Measurements from ENCODE around the gene TNFRSF1A. TPM values are rescaled to one million over a fixed set of nuclear protein-coding genes. Genes with fewer than 3 reads are reported as not detected.
"Not testable (repeated sequence)": the region's sequence is repeated elsewhere in the genome, so short reads cannot be mapped to it uniquely, and the experiment has no call there.

The TNFRSF1A gene
- total and polyA plus RNA-seq, 12 donors: 29.4 to 100 (median 39.2) TPM

- 80 to 85% methylated on average over 5 of the region's 5 CpGs for WGBS, 2 donors
Measured at GRCh38 chr12:6295094-6295811, 46.6 kb downstream of the TNFRSF1A start.

GRCh38 chr12:6294156-6295093 is 47.5 kb downstream of the TNFRSF1A start:
- DNase-seq (no peak), ATAC-seq (peak in 3 of 8 donors; percentile 25 to 68 (median 53))
- Histone ChIP-seq H3K4me3 (no peak overlapping the region), H3K9me3 (no peaks in the 10 kb centered on the region), H3K36me3 (no peaks in the 10 kb centered on the region), H3K4me1 (peaks cover 0 to 28% (median 16%) of the 10 kb centered on the region in 9 donors), H3K27ac (peak overlapping the region in 7 of 10 donors; percentile 45 to 74 (median 60)), H3K27me3 (no peaks in the 10 kb centered on the region)
- TF ChIP-seq CTCF (IDR thresholded peaks at IDR 0.05): no peak
- intact Hi-C loops (cut with DNase I): no loop called here
- WGBS, 2 donors: 52 to 55% methylated on average over 5 of the region's 5 CpGs

More at GRCh38 chr12:6295094-6295811, 46.6 kb downstream of the TNFRSF1A start:
- ATAC-seq (peak; percentile 83 to 96 (median 88)), DNase-seq (peak in 1 of 2 donors; percentile 65)
- intact Hi-C loops (cut with DNase I): no loop called here
- no peaks in the 10 kb centered on the region for H3K27me3 ChIP-seq
- no peaks in the 10 kb centered on the region for H3K36me3 ChIP-seq
- peak overlapping the region in 9 of 10 donors; percentile 26 to 76 (median 60) for H3K27ac ChIP-seq
- peaks cover 0 to 28% (median 16%) of the 10 kb centered on the region in 9 donors for H3K4me1 ChIP-seq
- H3K9me3 ChIP-seq: no peaks in the 10 kb centered on the region
- no peak overlapping the region for H3K4me3 ChIP-seq
- TF ChIP-seq CTCF (IDR thresholded peaks at IDR 0.05): no peak

GRCh38 chr12:6292606-6293005 is 49.3 kb downstream of the TNFRSF1A start:
- H3K4me1 ChIP-seq: peaks cover 0 to 28% (median 16%) of the 10 kb centered on the region in 9 donors
- H3K27ac ChIP-seq: no peak overlapping the region
- no peak overlapping the region for H3K4me3 ChIP-seq
- 79 to 91% methylated on average over 2 of the region's 2 CpGs for WGBS, 2 donors
- ATAC-seq: no peak
- intact Hi-C loops (cut with DNase I): no loop called here
- H3K27me3 ChIP-seq: no peaks in the 10 kb centered on the region
- no peaks in the 10 kb centered on the region for H3K36me3 ChIP-seq
- TF ChIP-seq CTCF (IDR thresholded peaks at IDR 0.05): no peak
- no peak for DNase-seq
- no peaks in the 10 kb centered on the region for H3K9me3 ChIP-seq

- H3K4me1 ChIP-seq: peaks cover 0 to 12% (median 5%) of the 10 kb centered on the region in 9 donors
- not testable (repeated sequence) for DNase-seq, H3K4me3 ChIP-seq, H3K27ac ChIP-seq, H3K9me3 ChIP-seq, ATAC-seq, H3K27me3 ChIP-seq, H3K36me3 ChIP-seq
- intact Hi-C loops (cut with DNase I): loop anchor here in 5 of 10 donors (5.0 to 10.0 kb wide), 2 partner anchors 303 to 305 kb away; no protein-coding TSS in a partner anchor
- WGBS, 2 donors: 98% methylated on average over 16 to 18 of the region's 25 CpGs
Measured at GRCh38 chr12:6289906-6290305, 52.0 kb downstream of the TNFRSF1A start.

GRCh38 chr12:6289081-6289480 is 52.8 kb downstream of the TNFRSF1A start:
- ATAC-seq, H3K4me1 ChIP-seq, H3K27me3 ChIP-seq, H3K27ac ChIP-seq, H3K9me3 ChIP-seq, H3K36me3 ChIP-seq, DNase-seq, H3K4me3 ChIP-seq: not testable (repeated sequence)
- intact Hi-C loops (cut with DNase I): loop anchor here in 5 of 10 donors (5.0 to 10.0 kb wide), 2 partner anchors 302 to 304 kb away; no protein-coding TSS in a partner anchor
- 96 to 98% methylated on average over 10 of the region's 10 CpGs for WGBS, 2 donors

Measured in heart right ventricle (tissue), 16 donors.